Heart right ventricle (tissue), 16 donors: ENCODE results near the gene ASPSCR1. TPM values are rescaled to one million over a fixed set of nuclear protein-coding genes. Genes with fewer than 3 reads are reported as not detected.

Experiments
- ATAC-seq, 8 donors: fragments of 200-7000 bp; cut with Tn5 transposase; one replicate each; pipeline ENCODE4 v1.9.1; 2020; ENCODE audit warnings: mild to moderate bottlenecking in 8 of 8, moderate library complexity in 8 of 8, moderate number of reproducible peaks in 1 of 8
- DNase-seq, 2 donors: peaks; one replicate each; pipeline ENCODE4 v3.0.0-alpha.2; 2020
- H3K27ac ChIP-seq, 10 donors: fragments of 200-600 bp; sonication (generic) in 2 of 10; one replicate each; pipeline versions ENCODE4 v1.5.0 to v1.8.0; 2020 to 2022; ENCODE audit warnings: mild to moderate bottlenecking in 3 of 10
- H3K27me3 ChIP-seq, 7 donors: fragments of 200-600 bp; one replicate each; pipeline ENCODE4 v1.8.0; 2021 to 2022; ENCODE audit warnings: mild to moderate bottlenecking in 2 of 7
- H3K36me3 ChIP-seq, 9 donors: fragments of 200-600 bp; sonication (generic) in 1 of 9; one replicate each; pipeline versions ENCODE4 v1.5.0 to v1.8.0; 2020 to 2022; ENCODE audit warnings: mild to moderate bottlenecking in 2 of 9
- H3K4me1 ChIP-seq, 9 donors: fragments of 200-600 bp; sonication (generic) in 1 of 9; one replicate each; pipeline versions ENCODE4 v1.5.0 to v1.8.0; 2020 to 2022; ENCODE audit warnings: mild to moderate bottlenecking in 4 of 9
- H3K4me3 ChIP-seq, 10 donors: fragments of 200-600 bp; sonication (generic) in 2 of 10; one replicate each; pipeline versions ENCODE4 v1.5.0 to v1.8.0; 2020 to 2022; ENCODE audit warnings: mild to moderate bottlenecking in 7 of 10, moderate library complexity in 2 of 10
- H3K9me3 ChIP-seq, 11 donors: fragments of 200-600 bp in 10 of 11; sonication (generic) in 2 of 11; one replicate each; pipeline versions ENCODE4 v1.5.0 to v1.8.0; 2013 to 2022; ENCODE audit warnings: mild to moderate bottlenecking in 2 of 11, control low read depth in 1 of 11, moderate library complexity in 1 of 11
- CTCF ChIP-seq, 9 donors: fragments of 200-600 bp; sonication (generic) in 2 of 9; IDR thresholded peaks; one replicate each; pipeline versions ENCODE4 v1.5.0 to v1.8.0; 2021 to 2022; ENCODE audit warnings: antibody characterized with exemption in 9 of 9, mild to moderate bottlenecking in 5 of 9, moderate library complexity in 1 of 9
- WGBS, 2 donors: extraction: QIAGEN DNeasy Blood & Tissue Kit; methylation state at CpG; one replicate each; pipeline ENCODE4 v1.1.7; 2013; ENCODE audit warnings: inconsistent platforms in 1 of 2; 5-methylcytosine and 5-hydroxymethylcytosine counted together
- intact Hi-C, 10 donors: fragments of 100-400 bp; cut with DNase I; formaldehyde crosslinking; loops; one replicate each; pipeline versions ENCODE4 v1.11.1 to v1.14.2; 2022
- polyA plus RNA-seq, 2 donors: library from polyadenylated mRNA; stranded (reverse); fragments of 200-250 nt; gene quantifications; one replicate each; pipeline ENCODE4 v1.2.3, GENCODE V29; 2013
- total RNA-seq, 10 donors: library from RNA; stranded (reverse); fragmentation: NEBNext Ultra II Directional in 3 of 10; extraction: Animal tissue kit (Norgen Biotek cat#: 25700) in 3 of 10; gene quantifications; one replicate each; pipeline versions ENCODE4 v1.2.1 to v1.2.4, GENCODE V29; 2021 to 2023
- donor health status: Arrhythmogenic right ventricular cardiomyopathy.
- donor health status: ischemic (EF 13 %, LVEDD 7.1; RV severe dilation, severe dysfunction).
- donor health status: healthy with polysubstance abuse.
- donor health status: DM: no; HTN: yes; CAD: no.
- donor health status: DM: no; HTN: no; CAD: no.
- donor health status: ischemic (EF 25% LVEDD 6.9; RV normal size, moderate dysfunction).
- donor health status: ischemic (EF 25% LVEDD 5.7; RV mildly dilated, moderate dysfunction).
- donor health status: healthy.
- donor health status: DM: yes; HTN: yes; CAD: no.
- donor health status: Ischemic cardiomyopathy.
- donor health status: ischemic (EF 35%, LVEDD 5.7; RV mildly dilated, moderate dysfunction).
- donor health status: nonischemic (EF 11% LVEDD 7.7; RV severe dilation, severe dysfunction).
- donor health status: DM: yes; HTN: yes; CAD: no.
- donor health status: PGD.
- donor health status: ischemic (EF 29% LVEDD 5.4; RV normal size, mild dysfunction).
- donor health status: nonischemic (EF 23%, LVEDD 6.1; RV moderate dilation, normal function).

ASPSCR1 gene
- total and polyA plus RNA-seq, 12 donors = 19.9 to 115 (median 25.1) TPM

GRCh38 chr17:82060614-82061013 lies 83.2 kb downstream of the ASPSCR1 start:
- intact Hi-C loops = no loop called here
- H3K27me3 ChIP-seq = no peaks in the 10 kb centered on the region
- TF ChIP-seq CTCF (IDR thresholded peaks at IDR 0.05) = no peak
- peaks cover 11 to 21% (median 15%) of the 10 kb centered on the region in 9 donors for H3K4me1 ChIP-seq
- no peak overlapping the region for H3K4me3 ChIP-seq
- H3K9me3 ChIP-seq = no peaks in the 10 kb centered on the region
- ATAC-seq (no peak), DNase-seq (no peak)
- peaks cover under 1 to 86% (median 30%) of the 10 kb centered on the region in 9 donors for H3K36me3 ChIP-seq
- WGBS, 2 donors = 87 to 88% methylated on average over 14 of the region's 14 CpGs
- no peak overlapping the region for H3K27ac ChIP-seq

GRCh38 chr17:82061047-82061925 lies 83.9 kb downstream of the ASPSCR1 start:
- no peak overlapping the region for H3K4me3 ChIP-seq
- H3K27ac ChIP-seq = no peak overlapping the region
- DNase-seq = no peak
- 89 to 90% methylated on average over 33 to 34 of the region's 34 CpGs for WGBS, 2 donors
- intact Hi-C loops = no loop called here
- no peaks in the 10 kb centered on the region for H3K9me3 ChIP-seq
- no peaks in the 10 kb centered on the region for H3K27me3 ChIP-seq
- H3K4me1 ChIP-seq = peaks cover 15 to 26% (median 21%) of the 10 kb centered on the region in 9 donors
- peaks cover 0 to 79% (median 30%) of the 10 kb centered on the region in 9 donors for H3K36me3 ChIP-seq
- TF ChIP-seq CTCF (IDR thresholded peaks at IDR 0.05) = no peak
- no peak for ATAC-seq

- ATAC-seq (no peak), DNase-seq (no peak)
- Histone ChIP-seq H3K4me1 (peaks cover 17 to 31% (median 23%) of the 10 kb centered on the region in 9 donors), H3K27ac (no peak overlapping the region), H3K9me3 (no peaks in the 10 kb centered on the region), H3K4me3 (no peak overlapping the region), H3K27me3 (no peaks in the 10 kb centered on the region), H3K36me3 (peaks cover 0 to 68% (median 26%) of the 10 kb centered on the region in 9 donors)
- no peak for TF ChIP-seq CTCF (IDR thresholded peaks at IDR 0.05)
- WGBS, 2 donors = 81 to 87% methylated on average over 24 of the region's 24 CpGs
- intact Hi-C loops = no loop called here
Measured at GRCh38 chr17:82062076-82062983, 84.9 kb downstream of the ASPSCR1 start.

GRCh38 chr17:82062984-82063368 lies 85.5 kb downstream of the ASPSCR1 start:
- H3K9me3 ChIP-seq = no peaks in the 10 kb centered on the region
- TF ChIP-seq CTCF (IDR thresholded peaks at IDR 0.05) = no peak
- DNase-seq (peak in 1 of 2 donors; percentile 2), ATAC-seq (no peak)
- no peak overlapping the region for H3K27ac ChIP-seq
- H3K36me3 ChIP-seq = peaks cover 0 to 62% (median 19%) of the 10 kb centered on the region in 9 donors
- peaks cover 17 to 31% (median 23%) of the 10 kb centered on the region in 9 donors for H3K4me1 ChIP-seq
- 92 to 95% methylated on average over 9 of the region's 9 CpGs for WGBS, 2 donors
- H3K27me3 ChIP-seq = no peaks in the 10 kb centered on the region
- H3K4me3 ChIP-seq = no peak overlapping the region
- intact Hi-C loops = no loop called here
